Measurements from ENCODE around the gene CXCL10.
A peak's percentile ranks its signal among the peaks of the same experiment; 100 is the strongest.
"Not testable (repeated sequence)": the region's sequence is repeated elsewhere in the genome, so short reads cannot be mapped to it uniquely, and the experiment has no call there.

The CXCL10 gene

DNA sequence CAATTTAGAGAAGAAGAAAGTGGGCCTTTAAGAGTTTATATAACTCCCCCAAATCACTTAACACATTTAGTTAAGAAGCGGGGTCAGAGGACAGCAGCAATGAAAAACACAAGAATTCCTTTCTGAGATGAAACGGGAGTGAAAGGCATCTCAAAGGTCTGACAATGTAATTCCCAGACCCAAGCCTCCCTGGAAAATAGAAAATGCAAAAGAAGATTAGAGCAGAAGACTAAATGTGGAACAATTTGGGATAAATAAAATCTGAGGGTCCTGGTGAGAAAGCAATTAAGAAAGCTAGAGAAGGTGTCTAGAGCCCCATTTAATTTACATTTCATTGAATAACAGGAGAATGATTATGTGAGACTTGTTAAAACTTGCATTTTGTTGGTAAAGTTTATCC, 32.1 kb upstream of the CXCL10 start:
- FAIRE-seq (no peak), DNase-seq (ENCODE audit: insufficient read length, low spot score) (no peak)

DNA sequence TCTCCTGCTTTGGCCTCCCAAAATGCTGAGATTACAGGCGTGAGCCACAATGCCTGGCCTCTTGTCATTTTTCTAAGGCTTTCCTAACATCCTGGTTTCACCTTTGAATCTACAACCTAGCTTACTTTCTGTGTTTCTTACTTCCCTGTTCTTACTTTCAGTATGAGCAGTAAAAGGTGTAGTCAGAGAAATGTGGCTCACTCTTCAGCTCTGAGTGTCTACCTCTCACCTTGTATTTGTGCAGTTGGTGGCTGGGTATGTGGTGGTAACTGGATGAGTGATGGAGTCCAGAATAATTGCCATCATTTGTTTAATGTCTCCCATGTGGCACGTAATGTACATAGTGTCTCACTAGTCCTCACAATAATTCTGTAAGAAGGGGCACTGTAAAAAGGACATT, 31.7 kb upstream of the CXCL10 start:
- FAIRE-seq (peak; percentile 89), DNase-seq (ENCODE audit: insufficient read length, low spot score) (peak; percentile 44)
- TF ChIP-seq POLR2AphosphoS5 (IDR thresholded peaks at IDR 0.05; ENCODE audit: low read depth, low read length): no peak
- no peak for TF ChIP-seq POLR2A (IDR thresholded peaks at IDR 0.05; ENCODE audit: low read depth, low read length)
- peak; percentile 55; the same call in 1 of the 2 replicates for TF ChIP-seq SPI1 (IDR thresholded peaks at IDR 0.05; ENCODE audit: low read depth, low read length)
- no peak for TF ChIP-seq PAX5 (IDR thresholded peaks at IDR 0.05; ENCODE audit: insufficient read depth, low read length, severe bottlenecking)
- TF ChIP-seq TAF1 (IDR thresholded peaks at IDR 0.05; ENCODE audit: low read depth, low read length): no peak
- TF ChIP-seq POU2F2 (IDR thresholded peaks at IDR 0.05; ENCODE audit: low read depth, low read length): no peak

More for the DNA sequence above, 32.1 kb upstream of the CXCL10 start:
- TF ChIP-seq POLR2AphosphoS5 (IDR thresholded peaks at IDR 0.05; ENCODE audit: low read depth, low read length) (no peak), POLR2A (IDR thresholded peaks at IDR 0.05; ENCODE audit: low read depth, low read length) (no peak), SPI1 (IDR thresholded peaks at IDR 0.05; ENCODE audit: low read depth, low read length) (no peak), PAX5 (IDR thresholded peaks at IDR 0.05; ENCODE audit: insufficient read depth, low read length, severe bottlenecking) (no peak), POU2F2 (IDR thresholded peaks at IDR 0.05; ENCODE audit: low read depth, low read length) (no peak)

DNA sequence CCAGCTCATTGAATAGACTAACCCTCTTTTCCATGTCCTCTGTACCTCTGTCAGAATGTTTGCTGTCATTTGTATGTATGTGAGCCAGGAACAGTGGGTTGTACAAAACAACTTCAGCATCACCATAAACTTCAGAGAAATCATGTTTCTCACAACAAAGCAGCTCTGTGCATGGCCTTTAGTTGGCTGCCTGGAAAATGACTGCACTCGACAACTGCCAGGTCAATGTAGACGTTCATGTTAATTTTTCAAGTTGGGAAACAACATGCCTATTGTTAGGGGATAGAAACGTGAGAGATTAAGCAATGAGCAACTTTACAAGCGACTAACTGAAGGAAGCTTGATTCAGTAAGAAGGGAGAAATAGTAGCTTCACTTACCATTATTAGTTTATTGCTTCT, 30.4 kb upstream of the CXCL10 start:
- DNase-seq (ENCODE audit: insufficient read length, low spot score) (no peak), FAIRE-seq (no peak)
- TF ChIP-seq POLR2A (IDR thresholded peaks at IDR 0.05; ENCODE audit: low read depth, low read length) (no peak), POU2F2 (IDR thresholded peaks at IDR 0.05; ENCODE audit: low read depth, low read length) (no peak), POLR2AphosphoS5 (IDR thresholded peaks at IDR 0.05; ENCODE audit: low read depth, low read length) (no peak), SPI1 (IDR thresholded peaks at IDR 0.05; ENCODE audit: low read depth, low read length) (no peak), PAX5 (IDR thresholded peaks at IDR 0.05; ENCODE audit: insufficient read depth, low read length, severe bottlenecking) (no peak)

DNA sequence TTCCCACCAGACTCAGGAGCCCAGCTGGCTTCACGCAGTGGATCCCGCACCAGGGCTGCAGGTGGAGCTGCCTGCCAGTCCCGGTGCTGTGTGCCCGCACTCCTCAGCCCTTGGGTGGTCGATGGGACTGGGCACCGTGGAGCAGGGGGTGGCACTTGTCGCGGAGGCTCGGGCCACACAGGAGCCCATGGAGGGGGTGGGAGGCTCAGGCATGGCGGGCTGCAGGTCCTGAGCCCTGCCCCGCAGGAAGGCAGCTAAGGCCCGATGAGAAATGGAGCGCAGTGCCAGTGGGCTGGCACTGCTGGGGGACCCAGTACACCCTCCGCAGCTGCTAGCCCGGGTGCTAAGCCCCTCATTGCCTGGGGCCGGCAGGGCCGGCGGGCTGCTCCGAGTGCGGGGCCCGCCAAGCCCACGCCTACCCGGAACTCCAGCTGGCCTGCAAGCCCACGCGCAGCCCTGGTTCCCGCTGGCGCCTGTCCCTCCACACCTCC, 27.3 kb upstream of the CXCL10 start:
- FAIRE-seq; DNase-seq (ENCODE audit: insufficient read length, low spot score): not testable (repeated sequence)

DNA sequence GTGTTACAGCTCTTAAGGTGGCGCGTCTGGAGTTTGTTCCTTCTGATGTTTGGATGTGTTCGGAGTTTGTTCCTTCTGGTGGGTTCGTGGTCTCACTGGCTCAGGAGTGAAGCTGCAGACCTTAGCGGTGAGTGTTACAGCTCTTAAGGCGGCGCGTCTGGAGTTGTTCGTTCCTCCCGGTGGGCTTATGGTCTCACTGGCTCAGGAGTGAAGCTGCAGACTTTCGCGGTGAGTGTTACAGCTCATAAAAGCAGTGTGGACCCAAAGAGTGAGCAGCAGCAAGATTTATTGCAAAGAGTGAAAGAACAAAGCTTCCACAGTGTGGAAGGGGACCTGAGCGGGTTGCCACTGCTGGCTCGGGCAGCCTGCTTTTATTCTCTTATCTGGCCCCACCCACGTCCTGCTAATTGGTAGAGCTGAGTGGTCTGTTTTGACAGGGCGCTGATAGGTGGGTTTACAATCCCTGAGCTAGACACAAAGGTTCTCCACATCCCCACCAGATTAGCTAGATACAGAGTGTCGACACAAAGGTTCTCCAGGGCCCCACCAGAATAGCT, 26.6 kb upstream of the CXCL10 start:
- not testable (repeated sequence) for DNase-seq (ENCODE audit: insufficient read length, low spot score); FAIRE-seq

DNA sequence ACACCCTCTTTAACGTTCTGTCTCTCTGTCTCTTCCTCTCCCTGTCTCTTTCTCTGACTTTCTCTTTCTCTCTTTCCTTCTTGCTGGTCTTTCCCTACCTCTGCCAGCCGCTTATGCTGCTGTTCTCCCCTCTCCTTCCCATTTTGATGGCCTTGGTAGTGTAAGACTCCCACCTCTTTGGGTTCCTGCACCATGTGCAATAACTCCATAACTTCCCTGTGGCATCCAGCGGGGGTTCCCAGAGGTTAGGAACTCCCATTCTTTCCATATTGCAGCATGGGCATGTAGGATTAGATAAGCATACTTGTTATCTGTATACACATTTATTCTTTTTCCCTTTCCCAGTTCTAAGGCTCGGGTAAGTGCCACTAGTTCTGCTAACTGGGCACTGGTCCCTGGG, 21.4 kb upstream of the CXCL10 start:
- not testable (repeated sequence) for DNase-seq (ENCODE audit: insufficient read length, low spot score); FAIRE-seq

DNA sequence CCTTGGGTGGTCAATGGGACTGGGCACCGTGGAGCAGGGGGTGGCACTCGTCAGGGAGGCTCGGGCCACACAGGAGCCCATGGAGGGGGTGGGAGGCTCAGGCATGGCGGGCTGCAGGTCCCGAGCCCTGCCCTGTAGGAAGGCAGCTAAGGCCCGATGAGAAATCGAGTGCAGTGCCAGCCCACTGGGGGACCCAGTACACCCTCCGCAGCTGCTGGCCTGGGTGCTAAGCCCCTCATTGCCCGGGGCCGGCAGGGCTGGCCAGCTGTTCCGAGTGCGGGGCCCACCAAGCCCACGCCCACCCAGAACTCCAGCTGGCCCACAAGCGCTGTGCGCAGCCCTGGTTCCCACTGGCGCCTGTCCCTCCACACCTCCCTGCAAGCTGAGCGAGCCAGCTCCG, 20.0 kb upstream of the CXCL10 start:
- FAIRE-seq; DNase-seq (ENCODE audit: insufficient read length, low spot score): not testable (repeated sequence)

DNA sequence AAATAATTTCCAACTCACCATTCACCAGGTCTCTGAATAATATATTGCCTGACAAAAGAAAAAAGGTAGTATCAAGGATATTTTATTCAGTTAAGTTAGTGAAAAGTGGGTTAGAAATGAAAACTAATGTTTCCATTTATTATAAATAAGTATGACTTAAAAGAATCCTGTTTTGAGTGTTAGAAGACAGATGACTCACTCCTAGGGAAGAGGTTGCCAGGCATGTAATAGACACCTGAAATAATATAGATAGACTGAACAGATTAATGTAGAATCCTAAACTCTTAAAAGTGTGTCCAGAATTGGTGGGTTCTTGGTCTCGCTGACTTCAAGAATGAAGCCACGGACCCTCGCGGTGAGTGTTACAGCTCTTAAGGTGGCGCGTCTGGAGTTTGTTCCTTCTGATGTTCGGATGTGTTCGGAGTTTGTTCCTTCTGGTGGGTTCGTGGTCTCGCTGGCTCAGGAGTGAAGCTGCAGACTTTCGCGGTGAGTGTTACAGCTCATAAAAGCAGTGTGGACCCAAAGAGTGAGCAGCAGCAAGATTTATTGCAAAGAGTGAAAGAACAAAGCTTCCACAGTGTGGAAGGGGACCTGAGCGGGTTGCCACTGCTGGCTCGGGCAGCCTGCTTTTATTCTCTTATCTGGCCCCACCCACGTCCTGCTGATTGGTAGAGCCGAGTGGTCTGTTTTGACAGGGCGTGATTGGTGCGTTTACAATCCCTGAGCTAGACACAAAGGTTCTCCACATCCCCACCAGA, 19.1 kb upstream of the CXCL10 start:
- DNase-seq (ENCODE audit: insufficient read length, low spot score); FAIRE-seq: not testable (repeated sequence)

DNA sequence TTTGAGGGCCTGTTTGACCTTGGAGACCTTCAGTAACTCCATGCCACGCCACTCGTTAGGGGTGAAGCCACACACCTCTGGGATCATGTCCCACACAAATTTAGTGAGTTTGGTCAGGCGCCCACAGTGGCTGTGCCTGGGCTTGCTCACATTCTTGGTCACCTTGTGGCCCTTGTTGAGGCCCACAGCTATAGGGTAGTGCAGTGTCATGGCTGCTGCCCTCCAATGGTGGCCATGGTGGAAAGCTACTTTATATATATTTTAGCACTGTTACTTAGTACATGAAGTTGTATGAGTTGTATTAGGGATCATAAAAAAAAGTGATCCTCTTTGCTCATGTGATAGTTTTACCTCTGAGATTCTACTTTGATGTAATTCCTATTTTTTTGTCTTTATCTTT, 13.6 kb upstream of the CXCL10 start:
- FAIRE-seq (no peak), DNase-seq (ENCODE audit: insufficient read length, low spot score) (no peak)
- TF ChIP-seq SPI1 (IDR thresholded peaks at IDR 0.05; ENCODE audit: low read depth, low read length) (no peak), POLR2A (IDR thresholded peaks at IDR 0.05; ENCODE audit: low read depth, low read length) (no peak), TAF1 (IDR thresholded peaks at IDR 0.05; ENCODE audit: low read depth, low read length) (no peak), PAX5 (IDR thresholded peaks at IDR 0.05; ENCODE audit: insufficient read depth, low read length, severe bottlenecking) (no peak), POU2F2 (IDR thresholded peaks at IDR 0.05; ENCODE audit: low read depth, low read length) (no peak), POLR2AphosphoS5 (IDR thresholded peaks at IDR 0.05; ENCODE audit: low read depth, low read length) (no peak)

DNA sequence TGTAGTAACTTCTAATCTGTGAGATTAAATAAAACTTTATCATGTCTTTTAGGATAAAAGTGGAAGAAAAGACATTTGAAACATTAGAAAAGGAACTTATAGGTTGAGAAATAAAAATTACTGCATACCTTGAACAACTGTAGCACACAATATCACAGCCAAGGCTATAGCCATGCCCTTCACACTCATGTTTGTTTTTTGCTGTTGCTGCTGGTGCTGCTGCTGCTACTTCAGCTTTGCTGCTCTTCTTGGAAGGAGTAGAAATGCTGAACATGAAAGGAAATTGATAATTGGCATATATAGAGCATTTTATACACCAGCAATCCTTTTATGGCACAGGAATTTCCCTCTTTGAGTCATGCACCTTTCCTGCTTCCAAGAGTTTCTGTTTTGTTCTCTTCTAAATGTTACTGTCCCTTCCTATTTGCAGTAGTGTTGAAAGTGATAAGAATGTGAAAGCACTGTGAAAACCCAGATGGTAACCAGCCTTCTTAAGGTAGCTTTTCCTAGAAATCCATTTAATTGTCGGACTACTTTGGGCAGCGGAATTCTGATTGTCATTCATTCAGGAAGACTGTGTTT, 12.6 kb upstream of the CXCL10 start, which contains the start of gene CXCL11:
TSS of gene CXCL11 (minus strand) at position 272 of the 582 bp plus-strand sequence. CDS start at position 189, 83 bp downstream.
- no peak for TF ChIP-seq POLR2A (IDR thresholded peaks at IDR 0.05; ENCODE audit: low read depth, low read length)
- no peak for TF ChIP-seq TAF1 (IDR thresholded peaks at IDR 0.05; ENCODE audit: low read depth, low read length)
- TF ChIP-seq PAX5 (IDR thresholded peaks at IDR 0.05; ENCODE audit: insufficient read depth, low read length, severe bottlenecking): no peak
- no peak for TF ChIP-seq SPI1 (IDR thresholded peaks at IDR 0.05; ENCODE audit: low read depth, low read length)
- no peak for TF ChIP-seq POU2F2 (IDR thresholded peaks at IDR 0.05; ENCODE audit: low read depth, low read length)
- no peak for TF ChIP-seq POLR2AphosphoS5 (IDR thresholded peaks at IDR 0.05; ENCODE audit: low read depth, low read length)
- FAIRE-seq: no peak
- DNase-seq (ENCODE audit: insufficient read length, low spot score): no peak

DNA sequence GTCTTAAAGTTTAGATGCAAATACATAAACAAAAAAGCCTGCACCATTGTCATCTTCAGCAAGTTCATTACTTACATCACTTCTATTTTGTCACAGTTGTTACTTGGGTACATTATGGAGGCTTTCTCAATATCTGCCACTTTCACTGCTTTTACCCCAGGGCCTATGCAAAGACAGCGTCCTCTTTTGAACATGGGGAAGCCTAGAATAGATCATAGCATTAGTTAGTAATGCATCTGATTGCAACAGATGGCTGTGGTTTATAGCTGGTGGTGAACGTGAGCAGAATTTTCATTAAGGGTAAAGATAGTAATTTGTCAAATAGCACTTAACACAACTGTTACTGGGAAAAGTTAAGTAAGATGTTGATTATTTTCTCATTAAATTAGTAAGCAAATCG, 11.8 kb upstream of the CXCL10 start:
- DNase-seq (ENCODE audit: insufficient read length, low spot score) (no peak), FAIRE-seq (no peak)
- no peak for TF ChIP-seq POU2F2 (IDR thresholded peaks at IDR 0.05; ENCODE audit: low read depth, low read length)
- TF ChIP-seq TAF1 (IDR thresholded peaks at IDR 0.05; ENCODE audit: low read depth, low read length): no peak
- no peak for TF ChIP-seq POLR2A (IDR thresholded peaks at IDR 0.05; ENCODE audit: low read depth, low read length)
- no peak for TF ChIP-seq POLR2AphosphoS5 (IDR thresholded peaks at IDR 0.05; ENCODE audit: low read depth, low read length)
- no peak for TF ChIP-seq PAX5 (IDR thresholded peaks at IDR 0.05; ENCODE audit: insufficient read depth, low read length, severe bottlenecking)
- TF ChIP-seq SPI1 (IDR thresholded peaks at IDR 0.05; ENCODE audit: low read depth, low read length): no peak
